ENCODE data around the gene CYP4F3. TPM values are rescaled to one million over a fixed set of nuclear protein-coding genes. Genes with fewer than 3 reads are reported as not detected.

Gene CYP4F3
- total RNA-seq, 4 donors from 2014 or later: 0.33 to 0.94 TPM; not detected in 2

DNA sequence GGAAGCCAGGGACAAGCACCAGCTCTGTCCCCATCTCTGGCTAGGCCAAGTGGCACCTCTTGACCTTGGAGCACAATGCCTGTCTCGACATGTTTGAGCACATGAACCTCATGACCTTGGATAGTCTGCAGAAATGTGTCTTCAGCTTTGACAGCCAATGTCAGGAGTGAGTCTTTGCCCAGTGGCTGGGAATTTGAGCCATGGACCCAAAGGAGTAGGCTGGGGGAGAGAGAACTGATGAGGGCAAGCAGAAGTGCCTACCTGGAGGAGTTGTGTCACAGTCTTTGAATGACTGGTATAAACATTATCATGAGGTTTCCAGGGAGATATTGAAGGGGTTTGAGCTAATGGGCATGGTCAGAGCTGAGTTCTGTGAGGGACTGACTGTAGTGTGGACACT is 25.5 kb downstream of the CYP4F3 start:
- TF ChIP-seq, protein P1, sequence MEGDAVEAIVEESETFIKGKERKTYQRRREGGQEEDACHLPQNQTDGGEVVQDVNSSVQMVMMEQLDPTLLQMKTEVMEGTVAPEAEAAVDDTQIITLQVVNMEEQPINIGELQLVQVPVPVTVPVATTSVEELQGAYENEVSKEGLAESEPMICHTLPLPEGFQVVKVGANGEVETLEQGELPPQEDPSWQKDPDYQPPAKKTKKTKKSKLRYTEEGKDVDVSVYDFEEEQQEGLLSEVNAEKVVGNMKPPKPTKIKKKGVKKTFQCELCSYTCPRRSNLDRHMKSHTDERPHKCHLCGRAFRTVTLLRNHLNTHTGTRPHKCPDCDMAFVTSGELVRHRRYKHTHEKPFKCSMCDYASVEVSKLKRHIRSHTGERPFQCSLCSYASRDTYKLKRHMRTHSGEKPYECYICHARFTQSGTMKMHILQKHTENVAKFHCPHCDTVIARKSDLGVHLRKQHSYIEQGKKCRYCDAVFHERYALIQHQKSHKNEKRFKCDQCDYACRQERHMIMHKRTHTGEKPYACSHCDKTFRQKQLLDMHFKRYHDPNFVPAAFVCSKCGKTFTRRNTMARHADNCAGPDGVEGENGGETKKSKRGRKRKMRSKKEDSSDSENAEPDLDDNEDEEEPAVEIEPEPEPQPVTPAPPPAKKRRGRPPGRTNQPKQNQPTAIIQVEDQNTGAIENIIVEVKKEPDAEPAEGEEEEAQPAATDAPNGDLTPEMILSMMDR (IDR thresholded peaks at IDR 0.05; ENCODE audit: low read depth): no peak

GRCh38 chr19:15666883-15667282 is 26.2 kb downstream of the CYP4F3 start:
- TF ChIP-seq, protein P1 (IDR thresholded peaks at IDR 0.05; ENCODE audit: low read depth): no peak

DNA sequence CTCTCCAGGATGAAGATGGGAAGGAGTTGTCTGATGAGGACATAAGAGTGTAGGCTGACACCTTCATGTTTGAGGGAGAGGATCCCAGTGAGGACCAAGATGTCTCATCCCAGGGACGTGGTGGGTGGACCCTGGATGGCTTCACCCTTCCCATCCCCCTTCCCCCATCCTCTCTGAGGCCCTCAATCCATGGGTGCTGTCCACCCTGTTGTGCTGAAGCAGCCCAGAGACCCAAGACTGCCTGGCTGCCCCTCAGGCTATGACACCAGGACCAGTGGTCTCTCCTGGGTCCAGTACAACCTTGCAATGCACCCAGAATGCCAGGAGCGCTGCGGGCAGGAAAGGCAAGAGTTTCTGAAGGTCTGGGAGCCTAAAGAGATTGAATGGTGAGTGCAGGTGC is 28.7 kb downstream of the CYP4F3 start:
- TF ChIP-seq, protein P1 (IDR thresholded peaks at IDR 0.05; ENCODE audit: low read depth): no peak

GRCh38 chr19:15669891-15670290 is 29.2 kb downstream of the CYP4F3 start:
- TF ChIP-seq, protein P1 (IDR thresholded peaks at IDR 0.05; ENCODE audit: low read depth): no peak

DNA sequence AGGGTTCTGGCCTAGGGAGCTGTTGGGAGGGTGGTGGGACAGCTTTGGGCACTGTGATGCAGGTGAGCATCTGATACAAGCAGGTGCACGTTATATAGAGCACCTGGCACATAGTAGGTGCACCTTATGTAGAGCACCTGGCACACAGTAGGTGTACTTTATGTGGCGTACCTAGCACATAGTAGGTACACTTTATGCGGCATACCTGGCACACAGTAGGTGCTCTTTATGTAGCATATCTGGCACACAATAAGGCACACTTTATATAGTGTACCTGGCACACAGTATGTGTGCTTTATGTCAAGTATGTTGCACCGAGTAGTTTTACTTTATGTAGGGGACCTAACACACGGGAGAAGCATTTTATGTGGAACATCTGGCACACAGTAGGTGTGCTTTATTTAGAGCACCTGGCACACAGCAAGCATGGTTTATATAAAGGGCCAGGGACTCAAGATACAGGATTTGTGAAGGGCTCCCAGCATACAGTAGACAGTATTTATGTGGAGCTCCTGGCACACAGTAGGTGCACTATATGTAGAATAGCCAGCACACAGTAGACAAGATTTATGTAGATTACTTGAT is 30.6 kb downstream of the CYP4F3 start:
- TF ChIP-seq, protein P1 (IDR thresholded peaks at IDR 0.05; ENCODE audit: low read depth): no peak

DNA sequence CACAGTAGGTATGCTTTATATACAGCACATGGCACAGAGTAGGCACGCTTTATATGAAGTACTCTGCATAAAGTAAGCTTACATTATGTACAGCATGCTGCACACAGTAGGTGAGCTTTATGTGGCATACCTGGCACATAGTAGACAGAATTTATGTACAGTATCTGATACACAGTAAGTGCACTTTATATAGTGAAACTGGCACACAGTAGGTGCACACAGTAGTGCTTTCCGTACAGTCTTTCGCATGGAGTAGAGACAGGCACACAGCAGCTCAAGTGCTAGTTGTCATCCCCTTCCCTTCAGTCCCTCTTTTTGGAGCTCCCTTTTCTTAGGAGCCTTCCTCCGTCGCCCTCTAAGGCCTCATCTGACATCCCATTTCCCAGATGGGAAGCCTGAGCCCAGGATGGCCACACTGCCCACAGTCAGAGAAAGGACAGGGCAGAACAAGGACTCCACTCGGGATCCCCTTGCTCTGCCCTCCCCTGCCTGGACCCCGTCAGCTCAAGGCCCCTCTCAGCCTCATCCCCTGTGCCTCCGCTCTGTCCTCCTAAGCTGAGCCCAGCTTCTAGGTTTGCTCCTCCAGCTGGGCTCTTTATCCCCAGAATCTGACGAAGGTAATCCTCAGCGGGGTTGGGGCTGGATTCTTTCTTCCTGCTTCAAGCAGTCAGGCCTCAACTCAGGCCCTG is 31.3 kb downstream of the CYP4F3 start:
- TF ChIP-seq, protein P1 (IDR thresholded peaks at IDR 0.05; ENCODE audit: low read depth): no peak

GRCh38 chr19:15672580-15673175 is 32.0 kb downstream of the CYP4F3 start, which contains the start of gene CYP4F12:
Gene CYP4F12 (plus strand): TSS chr19:15673087. CDS start chr19:15673530, 443 bp downstream.
- TF ChIP-seq, protein P1 (IDR thresholded peaks at IDR 0.05; ENCODE audit: low read depth): no peak

All from subcutaneous adipose tissue (tissue), 4 donors.